Epithelial cell of proximal tubule (primary cell): Measurements from ENCODE around the gene BRIX1. TPM values are rescaled to one million over a fixed set of nuclear protein-coding genes. Genes with fewer than 3 reads are reported as not detected.
A peak's percentile ranks its signal among the peaks of the same experiment; 100 is the strongest.

Experiments
- DNase-seq: peaks from one replicate; pipeline ENCODE4 v3.0.0-alpha.2; 2011; ENCODE audit warnings: low read depth
- H3K4me3 ChIP-seq: 2 replicates; pipeline ENCODE4 v1.5.1; 2011; ENCODE audit warnings: low read depth, mild to moderate bottlenecking, low read length
- total RNA-seq: library from RNA; depleted of rRNA; stranded (reverse); fragments of >200 nt; gene quantifications from 2 replicates; pipeline ENCODE4 v1.2.3, GENCODE V29; 2015
- TF ChIP-seq, protein P1 (sequence below): conservative IDR thresholded peaks from 2 replicates; pipeline ENCODE4 v1.5.1; 2012; ENCODE audit warnings: low read depth, mild to moderate bottlenecking, low read length

BRIX1 gene
- total RNA-seq, 1 donor from 2014 or later = 41.5 TPM

DNA sequence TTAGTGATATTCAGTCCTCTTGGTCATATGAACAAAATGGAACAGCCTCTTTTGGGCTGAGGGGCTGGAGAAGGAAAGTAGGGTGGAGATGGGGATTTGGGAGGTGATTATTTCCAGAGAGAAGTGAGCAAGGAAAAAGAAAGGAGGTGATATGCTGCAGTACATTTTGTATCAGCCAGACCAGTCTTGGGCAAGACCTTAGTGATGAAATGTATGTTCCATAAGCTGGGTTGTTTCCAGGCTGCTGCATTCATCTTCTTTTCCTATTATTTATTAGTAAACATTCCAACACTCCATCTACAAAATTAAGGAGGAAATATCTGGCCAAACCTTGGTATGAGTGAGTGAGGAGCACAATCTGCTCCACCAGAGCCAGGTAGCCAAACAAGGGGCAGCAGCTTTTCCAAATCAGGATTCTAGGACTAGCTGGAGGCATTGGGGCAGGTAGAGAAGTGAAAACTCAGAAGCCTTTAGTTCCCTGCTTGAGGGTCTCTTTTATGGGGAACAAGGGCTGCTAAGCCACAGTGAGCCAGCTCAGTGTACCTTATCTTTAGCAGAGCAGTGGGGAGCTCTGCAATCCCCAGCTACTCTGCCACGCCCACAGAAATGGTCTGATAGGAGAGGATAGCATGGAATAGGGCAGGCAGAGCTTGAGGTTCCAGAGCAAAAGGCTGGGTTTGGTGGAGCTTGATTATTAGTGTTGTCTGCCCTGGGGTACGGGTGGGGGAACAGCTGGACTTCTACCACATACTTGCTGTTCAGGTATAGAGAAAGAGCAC is 19.7 kb upstream of the BRIX1 start:
- no peak for DNase-seq
- TF ChIP-seq, protein P1, sequence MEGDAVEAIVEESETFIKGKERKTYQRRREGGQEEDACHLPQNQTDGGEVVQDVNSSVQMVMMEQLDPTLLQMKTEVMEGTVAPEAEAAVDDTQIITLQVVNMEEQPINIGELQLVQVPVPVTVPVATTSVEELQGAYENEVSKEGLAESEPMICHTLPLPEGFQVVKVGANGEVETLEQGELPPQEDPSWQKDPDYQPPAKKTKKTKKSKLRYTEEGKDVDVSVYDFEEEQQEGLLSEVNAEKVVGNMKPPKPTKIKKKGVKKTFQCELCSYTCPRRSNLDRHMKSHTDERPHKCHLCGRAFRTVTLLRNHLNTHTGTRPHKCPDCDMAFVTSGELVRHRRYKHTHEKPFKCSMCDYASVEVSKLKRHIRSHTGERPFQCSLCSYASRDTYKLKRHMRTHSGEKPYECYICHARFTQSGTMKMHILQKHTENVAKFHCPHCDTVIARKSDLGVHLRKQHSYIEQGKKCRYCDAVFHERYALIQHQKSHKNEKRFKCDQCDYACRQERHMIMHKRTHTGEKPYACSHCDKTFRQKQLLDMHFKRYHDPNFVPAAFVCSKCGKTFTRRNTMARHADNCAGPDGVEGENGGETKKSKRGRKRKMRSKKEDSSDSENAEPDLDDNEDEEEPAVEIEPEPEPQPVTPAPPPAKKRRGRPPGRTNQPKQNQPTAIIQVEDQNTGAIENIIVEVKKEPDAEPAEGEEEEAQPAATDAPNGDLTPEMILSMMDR = no peak
- H3K4me3 ChIP-seq = no peak overlapping the region

DNA sequence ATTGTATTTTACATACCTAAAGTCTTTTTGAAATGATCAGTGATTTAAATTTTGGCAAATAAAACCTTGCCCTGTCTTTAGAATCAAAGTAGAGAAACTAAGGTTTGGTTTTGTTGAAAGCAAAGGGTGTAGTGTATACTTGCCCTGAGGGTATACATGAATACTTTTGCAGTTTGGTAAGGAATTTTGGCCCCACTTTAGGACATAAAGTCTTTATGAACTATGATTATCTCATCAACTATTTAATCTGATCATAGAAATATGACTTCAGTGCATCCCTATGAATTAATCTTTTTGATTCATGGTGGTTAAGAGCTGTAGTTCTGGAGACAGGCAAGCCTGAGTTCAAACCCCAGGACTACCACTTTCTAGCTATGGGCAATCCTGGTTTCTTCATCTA is 17.9 kb upstream of the BRIX1 start:
- H3K4me3 ChIP-seq = no peak overlapping the region
- DNase-seq = no peak
- TF ChIP-seq, protein P1 = no peak

DNA sequence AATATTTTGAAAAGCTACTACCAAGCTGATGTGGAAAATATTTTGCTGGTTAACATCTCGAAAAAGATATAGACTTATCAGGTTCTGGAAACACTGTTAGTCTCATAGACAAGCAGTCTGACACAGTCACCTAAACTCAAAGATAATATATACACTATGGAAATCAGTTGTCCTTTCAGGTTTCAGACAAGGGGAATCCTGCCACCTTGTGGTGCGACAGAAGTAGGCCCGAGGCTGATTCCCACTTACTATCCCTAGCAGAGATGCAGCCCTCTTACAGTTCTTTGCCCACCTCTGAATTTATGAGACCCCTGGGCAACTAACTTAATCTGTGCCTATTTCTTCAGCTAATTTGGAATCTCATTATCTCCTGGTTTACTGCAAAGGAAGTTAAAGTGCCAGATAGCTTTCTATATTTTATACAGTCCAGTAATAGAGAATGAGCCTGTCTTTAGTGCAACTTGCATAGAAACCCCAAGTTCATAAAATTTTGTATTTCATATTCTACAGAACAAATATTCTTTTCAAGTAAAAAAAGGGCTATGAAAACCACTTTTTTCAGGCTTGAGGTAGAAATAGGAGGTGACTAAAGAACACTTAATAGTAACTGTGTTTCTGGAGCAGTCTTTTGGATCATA is 17.1 kb upstream of the BRIX1 start:
- no peak overlapping the region for H3K4me3 ChIP-seq
- no peak for DNase-seq
- TF ChIP-seq, protein P1 = peak; percentile 92

DNA sequence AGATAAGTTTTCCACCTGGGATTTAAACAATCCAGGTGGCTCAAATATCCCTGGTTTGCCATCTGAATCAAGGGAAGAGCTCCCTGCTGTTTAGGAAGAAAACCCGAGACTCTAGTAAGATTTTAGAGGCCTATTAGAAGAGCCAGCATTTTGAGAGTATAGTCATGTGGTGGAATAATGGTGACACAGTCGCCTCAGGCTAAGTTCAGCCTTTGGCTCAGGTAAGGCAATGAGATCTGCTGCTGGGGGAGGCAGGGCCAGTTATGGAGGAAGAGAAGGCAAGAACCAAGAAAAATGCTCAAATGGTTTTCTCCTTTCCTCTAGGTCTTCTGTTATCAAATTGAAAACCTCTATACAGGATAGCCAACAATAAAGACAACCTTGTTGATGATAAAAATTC is 16.4 kb upstream of the BRIX1 start:
- TF ChIP-seq, protein P1 = no peak
- DNase-seq = no peak
- no peak overlapping the region for H3K4me3 ChIP-seq

DNA sequence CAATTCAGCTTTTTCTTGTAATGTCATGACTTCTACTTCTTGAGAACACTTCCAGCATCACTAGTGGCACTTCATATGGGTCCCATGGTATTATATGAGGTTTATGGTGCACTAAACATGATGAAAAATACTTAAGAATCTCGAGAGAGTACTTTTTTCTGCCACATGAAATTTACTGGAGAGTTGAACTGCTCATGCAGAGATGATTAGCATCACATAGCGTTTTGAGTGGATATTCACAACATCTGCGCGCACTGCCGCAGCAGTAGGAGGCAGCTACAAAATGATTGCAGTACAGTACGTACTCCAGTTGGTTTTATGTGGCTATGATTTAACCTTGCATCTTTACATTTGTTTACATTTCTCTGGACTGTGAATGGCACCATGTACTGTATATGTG is 14.9 kb upstream of the BRIX1 start:
- TF ChIP-seq, protein P1 = no peak
- no peak overlapping the region for H3K4me3 ChIP-seq
- DNase-seq = no peak

DNA sequence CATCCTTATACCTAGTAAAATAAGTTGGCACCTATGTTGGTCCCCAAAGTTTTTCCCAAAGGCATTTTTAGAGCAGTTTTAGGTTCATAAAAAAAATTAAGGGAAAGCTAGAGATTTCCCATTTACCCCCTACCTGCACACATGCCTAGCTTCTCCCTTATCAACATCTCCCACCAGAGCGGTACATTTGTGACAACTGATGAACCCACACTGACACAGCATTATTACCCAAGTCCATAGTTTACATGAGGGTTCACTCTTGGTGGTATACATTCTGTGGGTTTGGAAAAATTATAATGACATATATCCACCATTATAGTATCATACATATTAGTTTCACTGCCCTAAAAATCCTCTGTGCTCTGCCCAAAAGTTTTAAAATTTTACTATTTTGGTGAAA is 12.3 kb upstream of the BRIX1 start:
- H3K4me3 ChIP-seq = no peak overlapping the region
- no peak for DNase-seq
- TF ChIP-seq, protein P1 = no peak
